Muscle layer of duodenum (tissue), 2 donors: Measurements from ENCODE around the gene PIERCE2.
"Not testable (repeated sequence)": the region's sequence is repeated elsewhere in the genome, so short reads cannot be mapped to it uniquely, and the experiment has no call there.

Experiments used
- H3K27ac ChIP-seq: one replicate; pipeline ENCODE4 v1.7.0; 2013; ENCODE audit warnings: mild to moderate bottlenecking, low read length
- H3K27me3 ChIP-seq: one replicate; pipeline ENCODE4 v1.7.0; 2013; ENCODE audit warnings: low read depth, mild to moderate bottlenecking, control low read depth, low read length
- H3K36me3 ChIP-seq, 2 donors: one replicate each; pipeline ENCODE4 v1.7.0; 2013; ENCODE audit warnings: low read length in 2 of 2, control low read depth in 1 of 2, mild to moderate bottlenecking in 1 of 2; ENCODE audit not compliant: insufficient read depth in 2 of 2, control insufficient read depth in 1 of 2
- H3K4me1 ChIP-seq, 2 donors: one replicate each; pipeline ENCODE4 v1.7.0; 2013; ENCODE audit warnings: low read length in 2 of 2, mild to moderate bottlenecking in 2 of 2, control low read depth in 1 of 2, moderate library complexity in 1 of 2; ENCODE audit not compliant: insufficient read depth in 2 of 2, control insufficient read depth in 1 of 2
- H3K4me3 ChIP-seq, 2 donors: one replicate each; pipeline ENCODE4 v1.7.0; 2013; ENCODE audit warnings: low read length in 2 of 2, low read depth in 1 of 2, mild to moderate bottlenecking in 1 of 2
- H3K9me3 ChIP-seq, 2 donors: one replicate each; pipeline ENCODE4 v1.7.0; 2013; ENCODE audit warnings: low read length in 2 of 2, control low read depth in 1 of 2, mild to moderate bottlenecking in 1 of 2; ENCODE audit not compliant: control insufficient read depth in 1 of 2
- donor health status: healthy.

Gene PIERCE2

DNA sequence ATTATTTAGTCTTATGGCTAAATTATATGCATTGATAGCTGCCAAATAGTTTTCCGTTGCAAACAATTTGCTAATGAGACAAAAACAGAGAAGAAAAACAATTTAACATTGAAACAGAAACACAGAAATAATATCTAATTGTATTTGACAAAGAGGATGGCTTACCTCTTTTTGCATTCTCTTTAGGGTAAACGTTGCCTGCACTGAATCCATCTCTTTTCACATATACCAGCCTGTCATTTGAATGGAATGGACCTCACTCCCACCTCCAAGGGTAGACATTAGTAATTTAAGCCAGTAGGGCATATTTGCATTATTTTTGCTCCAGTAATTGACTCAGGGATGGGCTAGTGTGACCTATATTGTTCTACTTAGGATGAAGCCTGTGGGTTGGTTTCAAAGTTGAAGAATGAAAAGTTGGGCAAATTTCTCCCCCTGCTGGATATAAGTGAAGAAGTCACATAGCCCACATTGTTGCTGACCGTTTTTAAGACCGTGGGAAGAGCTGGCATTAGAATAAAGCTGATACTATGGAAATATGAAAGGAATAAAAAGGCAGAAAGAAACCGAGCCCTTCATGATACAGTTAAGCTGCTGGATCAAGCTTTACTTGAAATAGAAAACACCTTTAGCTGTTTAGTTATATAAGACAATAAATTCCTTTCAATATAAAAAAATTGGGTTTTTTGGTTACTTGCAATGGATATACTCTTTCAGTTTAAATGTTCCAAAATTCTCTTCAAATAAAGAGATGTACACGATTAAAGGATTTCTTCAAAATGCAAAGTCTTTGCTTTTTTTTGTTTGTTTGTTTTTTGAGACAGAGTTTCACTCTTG lies 26.9 kb downstream of the PIERCE2 start:
- Histone ChIP-seq H3K4me3 (no peak overlapping the region), H3K9me3 (no peaks in the 10 kb centered on the region), H3K4me1 (no peaks in the 10 kb centered on the region), H3K27me3 (no peaks in the 10 kb centered on the region), H3K36me3 (no peaks in the 10 kb centered on the region), H3K27ac (no peak overlapping the region)

- H3K4me1 ChIP-seq, H3K36me3 ChIP-seq, H3K27ac ChIP-seq, H3K9me3 ChIP-seq, H3K27me3 ChIP-seq, H3K4me3 ChIP-seq: not testable (repeated sequence)
Observed at GRCh38 chr15:55443141-55443540, 34.8 kb downstream of the PIERCE2 start.

- H3K27me3 ChIP-seq, H3K27ac ChIP-seq: not testable (repeated sequence)
Observed at GRCh38 chr15:55445936-55446335, 37.6 kb downstream of the PIERCE2 start.

DNA sequence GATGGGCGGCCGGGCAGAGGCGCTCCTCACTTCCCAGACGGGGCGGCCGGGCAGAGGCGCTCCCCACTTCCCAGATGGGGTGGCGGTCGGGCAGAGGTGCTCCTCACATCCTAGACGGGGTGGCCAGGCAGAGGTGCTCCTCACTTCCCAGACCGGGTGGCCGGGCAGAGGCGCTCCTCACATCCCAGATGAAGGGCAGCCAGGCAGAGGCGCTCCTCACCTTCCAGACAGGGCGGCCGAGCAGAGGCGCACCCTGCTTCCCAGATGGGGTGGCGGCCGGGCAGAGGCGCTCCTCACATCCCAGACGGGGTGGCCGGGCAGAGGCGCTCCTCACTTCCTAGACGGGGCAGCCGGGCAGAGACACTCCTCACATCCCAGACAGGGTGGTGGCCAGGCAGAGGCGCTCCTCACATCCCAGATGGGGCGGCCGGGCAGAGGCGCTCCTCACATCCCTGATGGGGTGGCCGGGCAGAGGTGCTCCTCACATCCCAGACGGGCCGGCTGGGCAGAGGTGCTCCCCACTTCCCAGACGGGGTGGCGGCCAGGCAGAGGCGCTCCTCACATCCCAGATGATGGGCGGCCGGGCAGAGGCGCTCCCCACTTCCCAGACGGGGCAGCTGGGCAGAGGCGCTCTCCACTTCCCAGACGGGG lies 38.2 kb downstream of the PIERCE2 start:
- H3K36me3 ChIP-seq, H3K27ac ChIP-seq, H3K27me3 ChIP-seq, H3K4me3 ChIP-seq, H3K4me1 ChIP-seq, H3K9me3 ChIP-seq: not testable (repeated sequence)

More at GRCh38 chr15:55445936-55446335, 37.6 kb downstream of the PIERCE2 start:
- H3K9me3 ChIP-seq, H3K4me1 ChIP-seq, H3K36me3 ChIP-seq, H3K4me3 ChIP-seq: not testable (repeated sequence)

DNA sequence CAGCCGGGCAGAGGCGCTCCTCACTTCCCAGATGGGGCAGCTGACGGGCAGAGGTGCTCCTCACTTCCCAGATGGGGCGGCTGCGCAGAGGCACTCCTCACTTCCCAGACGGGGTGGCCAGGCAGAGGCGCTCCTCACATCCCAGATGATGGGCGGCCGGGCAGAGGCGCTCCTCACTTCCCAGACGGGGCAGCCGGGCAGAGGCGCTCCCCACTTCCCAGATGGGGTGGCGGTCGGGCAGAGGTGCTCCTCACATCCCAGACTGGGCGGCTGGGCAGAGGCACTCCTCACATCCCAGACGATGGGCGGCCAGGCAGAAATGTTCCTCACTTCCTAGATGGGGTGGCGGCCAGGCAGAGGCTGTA lies 38.7 kb downstream of the PIERCE2 start:
- not testable (repeated sequence) for H3K27ac ChIP-seq, H3K9me3 ChIP-seq, H3K4me1 ChIP-seq, H3K36me3 ChIP-seq, H3K27me3 ChIP-seq, H3K4me3 ChIP-seq

DNA sequence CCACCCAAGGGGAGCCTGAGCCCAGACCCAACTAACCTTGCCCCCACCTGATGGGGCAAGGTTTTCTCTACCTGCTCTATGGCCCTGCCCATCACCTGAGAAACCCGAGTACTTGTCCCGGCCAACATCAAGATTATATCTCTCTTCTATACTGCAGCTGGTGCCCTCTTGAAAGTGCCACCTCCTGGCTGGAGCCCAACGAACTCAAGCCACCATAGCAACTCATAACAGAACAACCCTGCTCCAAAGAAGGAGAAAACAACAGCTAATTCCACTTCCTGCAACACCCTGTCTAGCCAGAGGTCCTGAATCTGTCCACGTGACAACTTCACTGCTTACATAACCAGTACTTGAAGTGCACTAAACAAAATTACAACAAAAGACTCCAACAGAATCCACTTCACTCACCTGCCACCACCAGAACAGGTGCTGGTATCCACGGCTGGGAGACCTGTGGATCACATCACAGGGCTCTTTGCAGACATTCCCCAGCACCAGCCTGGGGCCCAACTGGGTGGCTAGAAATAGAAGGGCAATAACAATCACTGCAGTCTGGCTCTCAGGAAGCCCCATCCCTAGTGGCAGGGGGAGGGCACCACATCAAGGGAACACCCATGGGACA lies 49.2 kb downstream of the PIERCE2 start:
- H3K4me3 ChIP-seq, result no peak overlapping the region
- H3K27ac ChIP-seq, result no peak overlapping the region
- no peaks in the 10 kb centered on the region for H3K36me3 ChIP-seq
- H3K4me1 ChIP-seq, result no peaks in the 10 kb centered on the region
- H3K9me3 ChIP-seq, result no peaks in the 10 kb centered on the region
- no peaks in the 10 kb centered on the region for H3K27me3 ChIP-seq

- H3K27ac ChIP-seq, result no peak overlapping the region
- no peaks in the 10 kb centered on the region for H3K36me3 ChIP-seq
- no peaks in the 10 kb centered on the region for H3K9me3 ChIP-seq
- no peak overlapping the region for H3K4me3 ChIP-seq
- no peaks in the 10 kb centered on the region for H3K4me1 ChIP-seq
- no peaks in the 10 kb centered on the region for H3K27me3 ChIP-seq
Observed at GRCh38 chr15:55461447-55461846, 53.2 kb downstream of the PIERCE2 start.

GRCh38 chr15:55468321-55468720 lies 60.0 kb downstream of the PIERCE2 start:
- Histone ChIP-seq H3K9me3 (no peaks in the 10 kb centered on the region), H3K4me1 (no peaks in the 10 kb centered on the region), H3K36me3 (no peaks in the 10 kb centered on the region), H3K27me3 (no peaks in the 10 kb centered on the region), H3K27ac (no peak overlapping the region), H3K4me3 (no peak overlapping the region)
